ENCODE data around the gene SEC16A.

GRCh38 chr9:136462664-136463063 lies 20.2 kb downstream of the SEC16A start:
- TF ChIP-seq CTCF (IDR thresholded peaks at IDR 0.05) (no peak), POLR2A (IDR thresholded peaks at IDR 0.05) (no peak), POLR2AphosphoS5 (IDR thresholded peaks at IDR 0.05) (no peak)
